SK-N-SH (cell line): Measurements from ENCODE around the gene OXA1L. TPM values are rescaled to one million over a fixed set of nuclear protein-coding genes. Genes with fewer than 3 reads are reported as not detected.

Experiments
- CTCF ChIA-PET: fragments of 300-600, 350-600 bp; formaldehyde crosslinking; extraction: SDS; loops from one replicate; lab custom pipeline; 2021; lab: Yijun Ruan, JAX
- POLR2A ChIA-PET: fragments of 350-600 bp; sonication (Branson Sonifier 250); formaldehyde crosslinking; extraction: SDS; loops from one replicate; lab custom pipeline; 2020; ENCODE audit warnings: antibody characterized with exemption, inconsistent platforms; lab: Yijun Ruan, JAX
- DNase-seq: peaks from one replicate; pipeline ENCODE4 v3.0.0; 2012
- H2AFZ ChIP-seq: fragments of 200-600 bp; sonication (generic); 2 replicates; pipeline ENCODE4 v1.8.1; 2016; ENCODE audit warnings: antibody characterized with exemption, mild to moderate bottlenecking, low read depth
- H3F3A ChIP-seq: fragments of 200-600 bp; sonication (generic); replicated peaks from 2 replicates; pipeline ENCODE3; 2016; ENCODE audit warnings: antibody characterized with exemption, mild to moderate bottlenecking; ENCODE audit not compliant: insufficient read depth
- H3K27ac ChIP-seq, 2 experiments: fragments of 200-500 bp in 1 of 2; fragments of 200-600 bp in 1 of 2; sonication (Bioruptor generic) in 1 of 2; sonication (generic), shearing (Covaris generic) in 1 of 2; 2 replicates each; pipeline versions ENCODE4 v1.5.1 to v1.6.1; 2014 to 2016; ENCODE audit warnings: low read depth in 2 of 2, inconsistent platforms in 1 of 2, low read length in 1 of 2, mild to moderate bottlenecking in 1 of 2, mixed read lengths in 1 of 2
- H3K27me3 ChIP-seq: fragments of 200-600 bp; sonication (generic), shearing (Covaris generic); 2 replicates; pipeline ENCODE4 v1.6.1; 2016; ENCODE audit warnings: mixed run types; ENCODE audit not compliant: insufficient read depth
- H3K36me3 ChIP-seq, 2 experiments: fragments of 200-500 bp in 1 of 2; fragments of 200-600 bp in 1 of 2; sonication (Bioruptor generic) in 1 of 2; sonication (generic) in 1 of 2; replicated peaks in 1 of 2; 2 replicates each; pipeline versions ENCODE3 to v1.5.1; 2014 to 2016; ENCODE audit warnings: low read length in 1 of 2, mild to moderate bottlenecking in 1 of 2; ENCODE audit not compliant: insufficient read depth in 2 of 2, control insufficient read depth in 1 of 2
- H3K4me1 ChIP-seq, 2 experiments: fragments of 200-500 bp in 1 of 2; fragments of 200-600 bp in 1 of 2; sonication (Bioruptor generic) in 1 of 2; sonication (generic), shearing (Covaris generic) in 1 of 2; 2 replicates each; pipeline versions ENCODE4 v1.5.1 to v1.6.1; 2014 to 2016; ENCODE audit warnings: low read depth in 1 of 2, low read length in 1 of 2, mixed run types in 1 of 2; ENCODE audit not compliant: insufficient read depth in 2 of 2, control insufficient read depth in 1 of 2
- H3K4me2 ChIP-seq: fragments of 200-600 bp; sonication (generic), shearing (Covaris generic); 2 replicates; pipeline ENCODE4 v1.6.1; 2017; ENCODE audit warnings: mixed run types
- H3K4me3 ChIP-seq, 2 experiments: fragments of 200-500 bp in 1 of 2; fragments of 200-600 bp in 1 of 2; sonication (Bioruptor generic) in 1 of 2; sonication (generic), shearing (Covaris generic) in 1 of 2; 2 replicates each; pipeline versions ENCODE4 v1.5.1 to v1.8.1; 2014 to 2016; ENCODE audit warnings: low read depth in 2 of 2, inconsistent platforms in 1 of 2, low read length in 1 of 2, mild to moderate bottlenecking in 1 of 2, mixed read lengths in 1 of 2, moderate library complexity in 1 of 2
- H3K79me2 ChIP-seq: fragments of 200-600 bp; sonication (generic); 2 replicates; pipeline ENCODE4 v1.8.1; 2017; ENCODE audit warnings: mild to moderate bottlenecking; ENCODE audit not compliant: insufficient read depth
- H3K9ac ChIP-seq: fragments of 200-600 bp; sonication (generic); 2 replicates; pipeline ENCODE4 v1.6.1; 2017; ENCODE audit warnings: mixed run types
- H3K9me2 ChIP-seq: fragments of 200-600 bp; sonication (generic); 2 replicates; pipeline ENCODE4 v1.6.1; 2017; ENCODE audit warnings: mixed run types
- H3K9me3 ChIP-seq: fragments of 200-600 bp; sonication (generic); 2 replicates; pipeline ENCODE4 v1.6.1; 2017; ENCODE audit warnings: mixed run types, mild to moderate bottlenecking, moderate library complexity
- H4K20me1 ChIP-seq: fragments of 200-600 bp; sonication (generic); 2 replicates; pipeline ENCODE4 v1.6.1; 2017; ENCODE audit warnings: mild to moderate bottlenecking, mixed run types; ENCODE audit not compliant: insufficient read depth
- EP300 ChIP-seq, 2 experiments: IDR thresholded peaks; 2 replicates each; pipeline versions ENCODE4 v1.4.0 to v1.6.1; 2012; ENCODE audit warnings: borderline replicate concordance in 1 of 2, low read depth in 1 of 2, low read length in 1 of 2
- EZH2phosphoT487 ChIP-seq: fragments of 200-600 bp; sonication (generic); IDR thresholded peaks from 2 replicates; pipeline ENCODE4 v1.6.1; 2017; ENCODE audit warnings: low read depth, mixed run types, mild to moderate bottlenecking, antibody characterized with exemption, moderate library complexity, borderline replicate concordance
- FOSL2 ChIP-seq: IDR thresholded peaks from 2 replicates; pipeline ENCODE4 v1.4.0; 2012; ENCODE audit warnings: low read depth, mild to moderate bottlenecking, moderate library complexity, borderline replicate concordance
- GABPA ChIP-seq: IDR thresholded peaks from 2 replicates; pipeline ENCODE4 v1.4.0; 2012; ENCODE audit warnings: low read depth, mild to moderate bottlenecking
- NFIC ChIP-seq: IDR thresholded peaks from 2 replicates; pipeline ENCODE4 v1.4.0; 2012; ENCODE audit warnings: borderline replicate concordance
- RAD21 ChIP-seq: IDR thresholded peaks from 2 replicates; pipeline ENCODE4 v1.6.1; 2012; ENCODE audit warnings: mild to moderate bottlenecking, low read length
- RCOR1 ChIP-seq: fragments of 150-350 bp; IDR thresholded peaks from 2 replicates; pipeline ENCODE4 v1.6.1; 2017; ENCODE audit warnings: antibody characterized with exemption, low read length
- RFX5 ChIP-seq: IDR thresholded peaks from 2 replicates; pipeline ENCODE4 v1.6.1; 2012; ENCODE audit warnings: mild to moderate bottlenecking, improper control_type of control experiment, low read length
- SIN3A ChIP-seq: IDR thresholded peaks from 2 replicates; pipeline ENCODE4 v1.6.1; 2012; ENCODE audit warnings: low read depth, mild to moderate bottlenecking, low read length, moderate library complexity, borderline replicate concordance
- SMC3 ChIP-seq: IDR thresholded peaks from 2 replicates; pipeline ENCODE4 v1.6.1; 2012; ENCODE audit warnings: low read depth, low read length, improper control_type of control experiment
- TEAD4 ChIP-seq: IDR thresholded peaks from 2 replicates; pipeline ENCODE4 v1.4.0; 2012; ENCODE audit warnings: mild to moderate bottlenecking, borderline replicate concordance; ENCODE audit not compliant: insufficient read depth
- YY1 ChIP-seq: IDR thresholded peaks from 2 replicates; pipeline ENCODE4 v1.4.0; 2012; ENCODE audit warnings: low read depth, mild to moderate bottlenecking
- WGBS: methylation state at CpG from one replicate; pipeline ENCODE4 v1.1.6; 2017; ENCODE audit warnings: low lambda C conversion rate; 5-methylcytosine and 5-hydroxymethylcytosine counted together
- polyA plus RNA-seq, 3 experiments: library from polyadenylated mRNA; depleted of rRNA; stranded (reverse); fragments of >200 nt; gene quantifications; 2 replicates each; pipeline ENCODE4 v1.2.3, GENCODE V29; 2012
- TF ChIP-seq, protein P1 (sequence below): IDR thresholded peaks from 2 replicates; pipeline ENCODE4 v1.4.0; 2012; ENCODE audit warnings: low read depth, borderline replicate concordance
- TF ChIP-seq, protein P2 (sequence below): fragments of 150-350 bp; IDR thresholded peaks from 2 replicates; pipeline ENCODE4 v1.6.1; 2016; ENCODE audit warnings: mild to moderate bottlenecking, low read depth, low read length
- TF ChIP-seq, protein P3 (sequence below): fragments of 200-600 bp; sonication (generic); IDR thresholded peaks from 2 replicates; pipeline ENCODE4 v1.6.1; 2017; ENCODE audit warnings: antibody characterized with exemption, mild to moderate bottlenecking, moderate library complexity
- TF ChIP-seq, protein P4 (sequence below): IDR thresholded peaks from 2 replicates; pipeline ENCODE4 v1.4.0; 2012; ENCODE audit warnings: low read depth
- TF ChIP-seq, protein P5 (sequence below): fragments of 150-350 bp; IDR thresholded peaks from 2 replicates; pipeline ENCODE4 v1.6.1; 2017; ENCODE audit warnings: antibody characterized with exemption, low read length, low read depth, borderline replicate concordance
- TF ChIP-seq, protein P6 (sequence below): IDR thresholded peaks from 2 replicates; pipeline ENCODE4 v1.6.1; 2012; ENCODE audit warnings: mild to moderate bottlenecking, low read depth, low read length, moderate library complexity

OXA1L gene
- polyA plus RNA-seq, 1 of the 3 experiments (the other 2 are of a cell fraction) = 119 TPM

DNA sequence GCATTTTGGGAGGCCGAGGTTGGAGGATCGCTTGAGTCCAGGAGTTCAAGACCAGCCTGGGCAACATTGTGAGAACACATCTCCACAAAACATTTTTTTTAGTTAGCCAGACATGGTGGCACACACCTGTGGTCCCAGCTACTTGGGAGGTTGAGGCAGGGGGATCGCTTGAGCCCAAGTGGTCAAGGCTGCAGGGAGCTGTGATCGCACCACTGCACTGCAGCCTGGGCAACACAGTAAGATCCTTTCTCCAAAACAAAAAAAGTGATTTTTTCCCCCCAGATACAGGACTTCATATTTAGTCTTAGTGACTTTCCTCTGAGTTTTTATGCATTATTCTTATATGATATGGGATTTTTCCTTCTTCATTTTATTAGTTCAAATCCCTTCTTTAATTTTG lies 20.2 kb downstream of the OXA1L start:
- ChIA-PET CTCF (no interaction called here), POLR2A (no interaction called here)
- no peak overlapping the region for H3K27ac ChIP-seq
- H3K9ac ChIP-seq = no peak overlapping the region
- H3K4me2 ChIP-seq = no peak overlapping the region
- H3K9me3 ChIP-seq = no peaks in the 10 kb centered on the region
- no peaks in the 10 kb centered on the region for H3F3A ChIP-seq
- no peaks in the 10 kb centered on the region for H4K20me1 ChIP-seq
- H3K27me3 ChIP-seq = no peaks in the 10 kb centered on the region
- H2AFZ ChIP-seq = no peak overlapping the region; the same call in 1 of the 2 replicates
- no peaks in the 10 kb centered on the region for H3K36me3 ChIP-seq
- H3K4me3 ChIP-seq = no peak overlapping the region
- H3K79me2 ChIP-seq = no peaks in the 10 kb centered on the region
- TF ChIP-seq EZH2phosphoT487 (no peak), SIN3A (no peak), EP300 (IDR thresholded peaks at IDR 0.05; ENCODE audit: borderline replicate concordance in 1 of 2, low read depth in 1 of 2, low read length in 1 of 2) (no peak), TEAD4 (no peak), NFIC (no peak), RCOR1 (no peak), GABPA (no peak), YY1 (no peak), RFX5 (no peak), RAD21 (no peak), SMC3 (no peak), FOSL2 (no peak)
- TF ChIP-seq, protein P1, sequence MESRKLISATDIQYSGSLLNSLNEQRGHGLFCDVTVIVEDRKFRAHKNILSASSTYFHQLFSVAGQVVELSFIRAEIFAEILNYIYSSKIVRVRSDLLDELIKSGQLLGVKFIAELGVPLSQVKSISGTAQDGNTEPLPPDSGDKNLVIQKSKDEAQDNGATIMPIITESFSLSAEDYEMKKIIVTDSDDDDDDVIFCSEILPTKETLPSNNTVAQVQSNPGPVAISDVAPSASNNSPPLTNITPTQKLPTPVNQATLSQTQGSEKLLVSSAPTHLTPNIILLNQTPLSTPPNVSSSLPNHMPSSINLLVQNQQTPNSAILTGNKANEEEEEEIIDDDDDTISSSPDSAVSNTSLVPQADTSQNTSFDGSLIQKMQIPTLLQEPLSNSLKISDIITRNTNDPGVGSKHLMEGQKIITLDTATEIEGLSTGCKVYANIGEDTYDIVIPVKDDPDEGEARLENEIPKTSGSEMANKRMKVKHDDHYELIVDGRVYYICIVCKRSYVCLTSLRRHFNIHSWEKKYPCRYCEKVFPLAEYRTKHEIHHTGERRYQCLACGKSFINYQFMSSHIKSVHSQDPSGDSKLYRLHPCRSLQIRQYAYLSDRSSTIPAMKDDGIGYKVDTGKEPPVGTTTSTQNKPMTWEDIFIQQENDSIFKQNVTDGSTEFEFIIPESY = no peak
- TF ChIP-seq, protein P2, sequence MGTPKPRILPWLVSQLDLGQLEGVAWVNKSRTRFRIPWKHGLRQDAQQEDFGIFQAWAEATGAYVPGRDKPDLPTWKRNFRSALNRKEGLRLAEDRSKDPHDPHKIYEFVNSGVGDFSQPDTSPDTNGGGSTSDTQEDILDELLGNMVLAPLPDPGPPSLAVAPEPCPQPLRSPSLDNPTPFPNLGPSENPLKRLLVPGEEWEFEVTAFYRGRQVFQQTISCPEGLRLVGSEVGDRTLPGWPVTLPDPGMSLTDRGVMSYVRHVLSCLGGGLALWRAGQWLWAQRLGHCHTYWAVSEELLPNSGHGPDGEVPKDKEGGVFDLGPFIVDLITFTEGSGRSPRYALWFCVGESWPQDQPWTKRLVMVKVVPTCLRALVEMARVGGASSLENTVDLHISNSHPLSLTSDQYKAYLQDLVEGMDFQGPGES = no peak
- TF ChIP-seq, protein P3, sequence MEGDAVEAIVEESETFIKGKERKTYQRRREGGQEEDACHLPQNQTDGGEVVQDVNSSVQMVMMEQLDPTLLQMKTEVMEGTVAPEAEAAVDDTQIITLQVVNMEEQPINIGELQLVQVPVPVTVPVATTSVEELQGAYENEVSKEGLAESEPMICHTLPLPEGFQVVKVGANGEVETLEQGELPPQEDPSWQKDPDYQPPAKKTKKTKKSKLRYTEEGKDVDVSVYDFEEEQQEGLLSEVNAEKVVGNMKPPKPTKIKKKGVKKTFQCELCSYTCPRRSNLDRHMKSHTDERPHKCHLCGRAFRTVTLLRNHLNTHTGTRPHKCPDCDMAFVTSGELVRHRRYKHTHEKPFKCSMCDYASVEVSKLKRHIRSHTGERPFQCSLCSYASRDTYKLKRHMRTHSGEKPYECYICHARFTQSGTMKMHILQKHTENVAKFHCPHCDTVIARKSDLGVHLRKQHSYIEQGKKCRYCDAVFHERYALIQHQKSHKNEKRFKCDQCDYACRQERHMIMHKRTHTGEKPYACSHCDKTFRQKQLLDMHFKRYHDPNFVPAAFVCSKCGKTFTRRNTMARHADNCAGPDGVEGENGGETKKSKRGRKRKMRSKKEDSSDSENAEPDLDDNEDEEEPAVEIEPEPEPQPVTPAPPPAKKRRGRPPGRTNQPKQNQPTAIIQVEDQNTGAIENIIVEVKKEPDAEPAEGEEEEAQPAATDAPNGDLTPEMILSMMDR = no peak
- TF ChIP-seq, protein P4, sequence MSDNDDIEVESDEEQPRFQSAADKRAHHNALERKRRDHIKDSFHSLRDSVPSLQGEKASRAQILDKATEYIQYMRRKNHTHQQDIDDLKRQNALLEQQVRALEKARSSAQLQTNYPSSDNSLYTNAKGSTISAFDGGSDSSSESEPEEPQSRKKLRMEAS = no peak
- TF ChIP-seq, protein P5, sequence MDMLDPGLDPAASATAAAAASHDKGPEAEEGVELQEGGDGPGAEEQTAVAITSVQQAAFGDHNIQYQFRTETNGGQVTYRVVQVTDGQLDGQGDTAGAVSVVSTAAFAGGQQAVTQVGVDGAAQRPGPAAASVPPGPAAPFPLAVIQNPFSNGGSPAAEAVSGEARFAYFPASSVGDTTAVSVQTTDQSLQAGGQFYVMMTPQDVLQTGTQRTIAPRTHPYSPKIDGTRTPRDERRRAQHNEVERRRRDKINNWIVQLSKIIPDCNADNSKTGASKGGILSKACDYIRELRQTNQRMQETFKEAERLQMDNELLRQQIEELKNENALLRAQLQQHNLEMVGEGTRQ = no peak
- TF ChIP-seq, protein P6, sequence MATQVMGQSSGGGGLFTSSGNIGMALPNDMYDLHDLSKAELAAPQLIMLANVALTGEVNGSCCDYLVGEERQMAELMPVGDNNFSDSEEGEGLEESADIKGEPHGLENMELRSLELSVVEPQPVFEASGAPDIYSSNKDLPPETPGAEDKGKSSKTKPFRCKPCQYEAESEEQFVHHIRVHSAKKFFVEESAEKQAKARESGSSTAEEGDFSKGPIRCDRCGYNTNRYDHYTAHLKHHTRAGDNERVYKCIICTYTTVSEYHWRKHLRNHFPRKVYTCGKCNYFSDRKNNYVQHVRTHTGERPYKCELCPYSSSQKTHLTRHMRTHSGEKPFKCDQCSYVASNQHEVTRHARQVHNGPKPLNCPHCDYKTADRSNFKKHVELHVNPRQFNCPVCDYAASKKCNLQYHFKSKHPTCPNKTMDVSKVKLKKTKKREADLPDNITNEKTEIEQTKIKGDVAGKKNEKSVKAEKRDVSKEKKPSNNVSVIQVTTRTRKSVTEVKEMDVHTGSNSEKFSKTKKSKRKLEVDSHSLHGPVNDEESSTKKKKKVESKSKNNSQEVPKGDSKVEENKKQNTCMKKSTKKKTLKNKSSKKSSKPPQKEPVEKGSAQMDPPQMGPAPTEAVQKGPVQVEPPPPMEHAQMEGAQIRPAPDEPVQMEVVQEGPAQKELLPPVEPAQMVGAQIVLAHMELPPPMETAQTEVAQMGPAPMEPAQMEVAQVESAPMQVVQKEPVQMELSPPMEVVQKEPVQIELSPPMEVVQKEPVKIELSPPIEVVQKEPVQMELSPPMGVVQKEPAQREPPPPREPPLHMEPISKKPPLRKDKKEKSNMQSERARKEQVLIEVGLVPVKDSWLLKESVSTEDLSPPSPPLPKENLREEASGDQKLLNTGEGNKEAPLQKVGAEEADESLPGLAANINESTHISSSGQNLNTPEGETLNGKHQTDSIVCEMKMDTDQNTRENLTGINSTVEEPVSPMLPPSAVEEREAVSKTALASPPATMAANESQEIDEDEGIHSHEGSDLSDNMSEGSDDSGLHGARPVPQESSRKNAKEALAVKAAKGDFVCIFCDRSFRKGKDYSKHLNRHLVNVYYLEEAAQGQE = no peak
- 25% methylated on average over 4 of the region's 4 CpGs for WGBS
- no peaks in the 10 kb centered on the region for H3K9me2 ChIP-seq
- no peak for DNase-seq
- no peaks in the 10 kb centered on the region for H3K4me1 ChIP-seq
